Globus pallidus (tissue), 1 donor: ENCODE measurements around the gene ZDHHC1.

Experiments used
- DNase-seq: peaks from one replicate; pipeline ENCODE4 v3.0.0-alpha.2; 2015; ENCODE audit warnings: low spot score

ZDHHC1 gene

DNA sequence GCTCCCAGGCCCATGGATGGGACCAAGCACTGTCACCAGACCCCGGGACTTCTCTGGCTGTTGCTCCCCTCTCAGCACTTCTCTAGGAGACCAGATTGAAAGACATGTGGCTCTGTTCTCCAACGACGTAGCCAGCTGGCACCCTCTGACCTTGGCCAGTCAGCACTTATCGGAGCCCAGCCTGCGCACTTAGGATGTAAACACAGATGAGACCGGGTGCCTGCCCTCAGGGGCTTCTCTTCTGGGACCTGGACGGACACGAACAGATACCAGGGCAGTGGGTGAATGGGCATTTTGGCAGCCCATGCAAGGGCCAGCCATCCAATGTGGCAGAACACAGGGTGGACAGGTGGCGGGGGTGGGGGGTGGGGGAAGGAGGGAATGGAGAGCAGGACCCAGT is 6.6 kb downstream of the ZDHHC1 start:
- no peak for DNase-seq

DNA sequence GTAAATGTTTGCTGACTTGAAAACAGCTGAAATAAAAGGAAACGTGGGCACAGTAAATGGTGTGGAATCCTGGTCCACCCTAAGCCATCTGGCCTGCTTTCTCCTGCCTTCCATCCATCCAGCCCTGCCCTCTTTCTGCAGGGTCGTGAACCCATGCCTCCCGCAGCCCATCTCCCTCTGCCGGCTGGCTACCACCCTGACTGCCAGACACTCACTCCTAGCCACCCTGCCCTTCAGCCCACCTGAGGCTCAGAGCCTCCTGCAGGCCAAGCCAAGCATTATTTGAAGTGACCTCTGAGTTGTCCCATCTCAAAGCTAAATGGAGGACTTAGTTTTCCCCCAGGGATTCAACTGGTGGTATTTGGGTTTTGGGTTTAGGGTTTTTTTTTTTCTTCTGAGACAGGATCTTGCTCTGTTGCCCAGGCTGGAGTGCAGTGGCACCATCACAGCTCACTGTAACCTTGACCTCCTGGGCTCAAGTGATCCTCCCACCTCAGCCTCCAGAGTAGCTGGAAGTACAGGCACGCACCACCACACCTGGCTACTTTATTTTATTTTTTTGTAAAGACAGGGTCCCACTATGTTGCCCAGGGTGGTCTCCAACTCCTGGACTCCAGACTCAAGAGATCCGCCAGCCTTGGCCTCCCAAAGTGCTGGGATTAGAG is 8.4 kb downstream of the ZDHHC1 start:
- no peak for DNase-seq

DNA sequence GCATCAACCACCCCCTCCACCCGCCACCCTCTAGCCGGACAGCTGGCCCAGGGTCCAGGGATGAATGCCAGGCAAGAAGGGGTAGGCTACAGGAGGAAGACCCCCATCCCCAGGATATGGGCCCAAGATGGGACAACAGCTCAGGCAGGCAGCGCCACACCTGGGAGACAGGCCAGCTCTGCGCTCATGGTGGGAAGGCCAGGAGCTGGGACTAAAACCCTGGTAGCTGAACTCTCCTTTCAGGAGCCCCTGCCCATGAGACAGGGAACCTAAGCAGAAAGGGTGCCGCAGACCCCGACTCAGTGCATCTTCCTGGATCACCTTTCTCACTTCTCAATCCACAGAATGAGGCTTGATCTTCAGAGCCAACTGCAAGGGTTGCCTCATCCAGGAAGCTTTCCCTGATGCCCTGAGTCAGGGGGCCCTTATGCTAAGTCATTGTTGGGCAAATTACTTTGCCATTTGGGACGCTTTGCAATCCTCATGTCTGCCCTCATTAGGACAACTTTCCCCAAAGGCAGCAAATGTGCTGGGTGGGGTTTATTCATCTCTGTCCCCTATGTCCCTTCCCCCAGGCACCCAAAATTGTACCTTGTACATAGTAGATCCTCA is 9.0 kb downstream of the ZDHHC1 start:
- no peak for DNase-seq

DNA sequence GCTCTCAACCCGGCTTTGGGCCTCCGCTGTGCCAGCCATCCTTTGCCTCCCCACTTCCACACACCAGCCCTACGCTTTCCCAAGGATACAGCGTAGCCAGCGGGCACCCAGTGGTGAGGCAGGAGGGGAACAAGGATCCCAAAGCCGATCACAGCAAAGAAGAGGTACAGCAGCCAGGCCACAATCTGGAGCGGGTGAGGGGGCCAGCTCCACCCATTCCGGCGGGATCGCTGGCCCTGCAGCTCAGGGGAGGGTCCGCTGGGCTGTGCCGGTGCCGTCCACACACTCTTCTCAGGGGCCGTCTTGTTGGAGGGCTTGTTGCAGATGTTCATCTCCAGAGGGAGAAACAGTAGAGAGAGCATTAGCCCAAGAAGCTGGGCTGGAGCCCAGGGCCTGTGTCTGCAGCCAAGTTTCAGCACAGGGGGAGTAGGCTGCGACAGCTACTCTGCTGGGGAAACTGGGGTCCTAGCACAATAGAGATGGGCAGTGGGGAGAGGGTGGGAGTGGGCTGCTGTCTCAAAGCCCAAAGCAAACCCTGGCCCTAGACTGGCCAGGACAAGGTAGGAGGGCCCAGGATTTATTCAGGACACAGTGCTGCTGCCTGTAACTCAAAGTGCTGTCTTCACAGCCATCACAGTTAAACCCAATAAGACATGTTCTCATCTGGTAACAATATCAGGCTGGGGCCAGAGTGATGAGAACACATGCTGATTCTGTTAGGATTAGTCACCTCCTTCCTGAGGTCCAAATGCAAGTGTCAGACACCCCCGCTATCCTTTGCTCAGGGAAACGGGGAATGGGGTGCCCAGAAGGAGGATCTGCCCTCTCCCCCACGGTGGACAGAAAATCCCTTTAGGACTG is 9.9 kb downstream of the ZDHHC1 start:
- DNase-seq: no peak

DNA sequence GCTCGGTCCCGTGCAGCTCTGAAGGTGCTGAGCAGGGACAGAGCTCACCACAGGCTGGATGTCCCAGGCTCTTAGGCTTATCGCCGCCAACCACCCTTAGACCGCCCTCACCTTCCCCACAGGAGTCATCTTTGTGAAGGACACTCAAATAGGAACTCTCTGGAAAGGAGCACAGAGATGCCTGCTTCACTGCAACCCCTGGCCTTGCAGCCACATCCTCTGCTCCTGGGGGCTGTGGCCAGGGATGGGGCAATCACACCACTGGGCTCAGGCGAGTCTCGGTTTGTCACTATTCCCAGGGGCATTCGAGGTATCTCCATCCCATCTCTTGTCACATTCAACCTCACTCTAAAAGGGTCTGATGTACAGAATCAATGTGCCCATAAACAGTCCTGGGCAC is 10.9 kb downstream of the ZDHHC1 start:
- DNase-seq: no peak

DNA sequence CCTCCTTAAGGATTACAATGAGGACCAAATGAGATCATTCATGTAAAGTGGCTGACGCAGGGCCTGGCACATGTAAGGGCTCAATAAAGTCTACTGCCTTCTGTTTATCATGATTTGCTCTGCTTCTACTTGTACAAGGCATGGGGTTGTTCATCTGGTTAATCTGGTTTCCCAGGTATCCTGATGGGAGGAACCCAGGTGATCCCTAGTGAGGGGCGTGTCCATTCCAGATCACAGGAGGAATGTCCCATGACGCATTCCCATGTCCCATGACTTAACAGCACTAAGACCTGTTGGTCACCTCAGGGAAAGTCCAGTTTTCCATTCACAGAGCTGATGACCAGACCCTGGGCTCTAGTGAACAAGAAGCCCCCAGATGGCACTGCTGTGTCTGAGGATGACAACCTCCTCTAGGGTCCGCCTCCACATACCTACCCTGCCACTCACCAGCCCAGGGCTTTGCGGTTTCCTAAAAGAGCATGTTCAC is 11.5 kb downstream of the ZDHHC1 start:
- DNase-seq: no peak

DNA sequence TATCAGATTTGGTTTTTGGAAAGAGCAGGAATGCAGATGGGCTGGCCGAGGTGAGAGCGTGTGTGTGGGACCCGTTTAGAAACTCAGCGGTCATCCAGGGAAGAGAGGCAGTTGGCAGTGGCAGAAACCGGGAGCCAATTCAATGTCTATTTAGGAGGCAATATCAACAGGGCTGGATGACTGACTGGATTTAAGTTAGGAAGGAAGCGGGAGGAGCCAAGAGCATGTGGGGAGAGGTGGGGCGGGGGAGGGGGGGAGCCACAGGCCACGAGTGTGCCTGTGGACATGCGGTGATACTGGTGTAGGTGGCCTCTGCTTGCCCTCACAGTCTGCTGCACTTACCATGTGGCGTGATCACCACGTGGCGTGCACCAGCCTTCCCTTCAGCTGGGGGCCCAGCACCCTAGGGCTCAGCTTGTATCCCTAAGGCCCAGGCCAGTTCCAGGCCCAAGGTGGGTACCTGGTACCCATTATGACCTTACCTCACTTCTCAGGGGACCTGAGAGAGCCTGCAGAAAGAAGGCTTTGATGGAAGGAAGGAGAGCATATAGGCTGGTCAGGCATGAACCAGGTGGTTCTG is 12.2 kb downstream of the ZDHHC1 start:
- DNase-seq: no peak

DNA sequence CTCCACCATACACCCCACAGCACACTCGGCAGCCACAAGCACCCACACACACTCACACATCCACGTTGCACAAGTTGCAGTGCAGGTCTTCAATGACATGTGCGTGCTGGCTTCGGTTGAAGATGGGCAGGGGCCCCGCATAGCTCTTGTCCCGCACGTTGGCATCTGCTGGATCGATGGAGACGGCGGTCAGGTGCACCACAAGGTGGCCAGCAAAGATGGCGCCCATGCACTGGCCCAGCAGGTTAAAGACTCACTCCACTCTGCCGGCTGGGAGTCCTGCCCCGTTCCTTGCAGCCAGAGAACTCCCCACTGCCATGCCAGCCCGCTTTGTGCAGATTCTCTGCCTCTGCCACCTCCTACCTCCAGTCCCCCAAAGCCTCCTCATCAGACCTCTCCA is 15.4 kb downstream of the ZDHHC1 start:
- no peak for DNase-seq

DNA sequence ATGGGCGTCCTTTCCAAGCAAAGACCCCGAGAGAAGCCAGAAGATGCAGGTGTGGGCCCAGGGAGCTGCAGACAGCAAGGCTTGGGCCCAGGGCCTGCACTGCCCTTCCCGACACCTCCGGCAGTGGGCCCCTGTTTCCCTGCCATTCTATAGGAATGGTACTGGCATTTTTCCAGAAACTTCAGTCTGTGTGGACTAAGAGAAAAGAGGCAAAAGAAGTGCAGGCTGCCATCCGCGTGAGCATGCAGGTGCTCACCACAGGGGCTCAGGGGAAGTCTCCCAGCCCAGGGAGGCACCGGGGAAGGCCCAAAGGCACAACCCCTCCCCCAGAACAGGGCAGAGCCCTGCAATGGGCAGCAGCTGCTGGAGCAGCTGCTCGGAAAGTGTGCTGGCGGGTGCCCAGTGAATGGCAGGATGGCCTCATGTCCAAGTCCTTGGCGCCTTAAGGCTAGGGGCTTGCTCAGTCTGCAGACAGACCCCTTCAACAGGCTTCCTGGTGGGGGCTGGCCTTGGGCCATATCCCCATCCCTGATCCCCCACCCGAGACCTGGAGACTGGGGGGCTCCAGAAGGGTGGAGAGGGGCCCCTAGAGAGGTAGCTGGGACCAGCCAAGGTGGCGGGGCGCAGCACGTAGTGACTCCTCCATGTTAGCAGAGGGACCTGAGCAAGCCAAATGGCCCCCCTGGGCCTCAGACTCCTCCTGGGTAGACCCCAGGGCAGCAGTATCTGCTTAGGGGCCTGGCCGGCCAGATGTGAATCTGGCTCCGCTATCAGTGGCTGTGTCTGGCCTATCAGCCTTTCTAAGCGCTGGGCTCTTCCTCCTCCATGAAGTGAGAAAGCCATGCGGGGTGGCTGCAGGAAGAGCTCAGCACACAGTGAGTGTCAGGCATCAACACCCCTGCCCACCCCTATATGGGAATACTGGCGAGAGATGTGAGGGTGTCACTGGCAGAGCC is 16.2 kb downstream of the ZDHHC1 start:
- no peak for DNase-seq

DNA sequence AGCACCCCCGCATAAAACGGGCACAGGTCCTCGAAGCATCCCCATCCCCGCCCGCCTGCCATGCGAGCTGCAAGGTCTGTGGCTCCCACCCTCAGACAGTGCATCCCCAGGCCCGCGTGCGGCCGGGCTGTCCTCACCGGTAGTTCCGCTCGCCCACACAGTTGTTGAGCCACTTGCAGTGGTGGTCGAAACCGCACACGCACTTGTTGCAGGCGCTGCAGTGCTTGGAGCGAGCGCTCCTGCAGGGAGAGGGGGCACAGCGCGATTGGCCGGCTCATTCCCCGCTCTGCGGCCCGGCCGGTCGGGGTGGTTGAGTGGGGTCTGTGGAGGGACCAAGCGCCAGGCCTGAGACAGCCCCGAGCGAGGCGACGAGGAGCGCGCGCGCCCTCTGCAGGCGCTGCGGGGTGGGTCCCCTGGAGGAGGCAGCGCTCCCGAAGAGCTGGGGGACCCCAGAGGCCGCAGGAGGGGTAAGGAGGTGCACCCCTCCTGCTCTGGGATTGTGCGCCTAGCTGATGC is 17.0 kb downstream of the ZDHHC1 start:
- no peak for DNase-seq

DNA sequence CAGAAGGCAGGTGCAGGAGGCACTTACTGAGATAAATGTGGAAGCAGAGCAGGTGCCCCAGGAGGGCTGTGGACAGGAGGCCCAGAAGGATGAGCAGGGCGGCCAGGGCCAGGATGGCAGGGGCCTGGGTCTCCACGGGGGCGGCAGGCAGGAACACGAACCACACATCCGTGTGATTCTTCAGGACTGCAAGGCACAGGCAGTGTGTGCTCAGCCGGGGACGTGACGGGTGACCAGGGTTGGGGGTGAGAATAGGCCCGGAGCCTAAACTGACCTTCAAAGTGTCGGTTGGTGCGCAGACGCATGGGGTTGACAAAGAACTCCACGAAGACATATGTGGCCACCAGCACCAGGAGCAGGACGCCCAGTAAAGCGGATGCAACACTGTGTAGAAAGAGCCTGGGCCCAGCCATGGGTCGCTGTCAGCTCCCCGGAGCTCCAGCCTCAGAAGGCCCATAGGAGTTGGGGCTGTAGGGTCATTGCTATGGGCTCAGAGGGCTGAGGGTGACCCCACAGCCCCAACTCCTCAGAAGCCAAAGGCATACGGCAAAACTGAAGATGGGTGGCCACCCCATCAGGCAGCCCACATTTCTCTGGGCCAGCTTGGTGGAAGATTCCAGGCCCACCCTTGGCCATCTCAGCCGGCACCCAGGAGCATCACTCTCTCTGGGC is 17.6 kb downstream of the ZDHHC1 start:
- DNase-seq: no peak

DNA sequence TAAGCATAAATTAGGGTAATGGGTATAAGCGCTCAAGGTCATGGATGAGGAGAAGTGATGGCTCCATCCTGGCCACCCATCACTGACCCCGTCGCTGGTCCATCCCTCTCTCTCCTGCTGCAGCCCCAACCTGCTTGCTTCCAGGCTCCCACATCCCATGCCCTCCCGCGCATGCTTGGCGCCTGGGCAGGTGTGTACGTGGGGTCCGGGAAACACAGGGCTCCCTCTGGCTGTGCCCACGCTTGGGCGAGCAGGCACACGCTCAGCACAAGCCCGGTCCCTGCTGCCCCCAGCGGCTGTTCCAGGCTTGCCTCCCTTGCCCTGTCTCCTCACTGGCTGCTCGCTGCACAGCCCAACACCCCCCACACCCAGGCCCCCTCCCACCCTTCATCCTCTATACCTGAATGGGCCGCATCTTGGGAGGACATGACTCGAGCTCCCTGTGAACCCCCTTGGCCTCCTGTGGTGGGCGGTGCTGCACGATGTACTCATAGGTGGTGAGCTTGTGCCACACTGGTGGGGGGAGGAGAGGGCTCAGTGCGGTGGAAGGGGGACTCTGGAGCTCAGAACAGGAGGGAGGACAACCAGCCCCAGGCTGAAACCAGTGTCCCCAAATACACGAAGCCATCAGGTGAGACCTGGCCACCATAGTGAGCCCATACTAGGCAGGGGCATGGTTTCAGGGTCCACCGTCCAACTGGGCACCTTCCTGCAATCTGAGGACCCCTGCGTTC is 18.3 kb downstream of the ZDHHC1 start:
- no peak for DNase-seq

DNA sequence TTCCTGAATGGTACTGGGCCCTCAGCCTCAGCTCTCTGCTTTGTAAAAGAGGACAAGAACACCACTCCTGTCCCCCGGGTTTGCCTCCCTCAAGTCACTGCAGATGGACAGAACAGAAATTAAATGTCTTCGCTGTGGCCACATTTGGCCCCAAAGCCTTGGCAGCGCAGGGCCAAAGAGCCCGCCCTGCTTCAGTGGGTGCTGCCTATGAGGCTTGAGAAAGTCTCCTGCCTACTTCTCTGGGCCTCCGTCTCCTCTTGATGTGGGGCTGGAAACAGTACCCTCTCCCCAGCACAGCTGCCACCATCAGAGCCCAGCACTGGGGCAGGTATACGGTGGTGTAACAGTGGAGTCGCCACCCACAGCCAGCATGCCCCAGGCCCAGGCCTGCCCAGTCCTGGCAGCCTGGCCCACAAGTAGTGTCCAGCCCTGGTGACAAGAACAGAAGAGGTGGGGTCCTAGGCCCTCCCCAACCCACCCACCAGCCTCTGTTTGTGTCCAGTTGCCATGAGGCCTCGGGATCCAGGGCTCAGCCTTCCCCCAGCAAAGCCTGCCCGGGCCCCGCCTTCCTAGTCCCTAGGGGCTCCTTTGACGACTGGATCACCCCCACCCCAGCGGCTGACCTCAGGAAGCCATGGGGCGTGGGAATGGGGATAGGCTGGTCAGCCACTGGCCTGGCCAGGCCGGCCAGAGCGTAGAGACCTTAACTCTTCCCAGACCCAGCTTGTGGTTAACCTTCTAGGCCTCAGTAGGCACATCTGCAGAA is 19.1 kb downstream of the ZDHHC1 start:
- no peak for DNase-seq

DNA sequence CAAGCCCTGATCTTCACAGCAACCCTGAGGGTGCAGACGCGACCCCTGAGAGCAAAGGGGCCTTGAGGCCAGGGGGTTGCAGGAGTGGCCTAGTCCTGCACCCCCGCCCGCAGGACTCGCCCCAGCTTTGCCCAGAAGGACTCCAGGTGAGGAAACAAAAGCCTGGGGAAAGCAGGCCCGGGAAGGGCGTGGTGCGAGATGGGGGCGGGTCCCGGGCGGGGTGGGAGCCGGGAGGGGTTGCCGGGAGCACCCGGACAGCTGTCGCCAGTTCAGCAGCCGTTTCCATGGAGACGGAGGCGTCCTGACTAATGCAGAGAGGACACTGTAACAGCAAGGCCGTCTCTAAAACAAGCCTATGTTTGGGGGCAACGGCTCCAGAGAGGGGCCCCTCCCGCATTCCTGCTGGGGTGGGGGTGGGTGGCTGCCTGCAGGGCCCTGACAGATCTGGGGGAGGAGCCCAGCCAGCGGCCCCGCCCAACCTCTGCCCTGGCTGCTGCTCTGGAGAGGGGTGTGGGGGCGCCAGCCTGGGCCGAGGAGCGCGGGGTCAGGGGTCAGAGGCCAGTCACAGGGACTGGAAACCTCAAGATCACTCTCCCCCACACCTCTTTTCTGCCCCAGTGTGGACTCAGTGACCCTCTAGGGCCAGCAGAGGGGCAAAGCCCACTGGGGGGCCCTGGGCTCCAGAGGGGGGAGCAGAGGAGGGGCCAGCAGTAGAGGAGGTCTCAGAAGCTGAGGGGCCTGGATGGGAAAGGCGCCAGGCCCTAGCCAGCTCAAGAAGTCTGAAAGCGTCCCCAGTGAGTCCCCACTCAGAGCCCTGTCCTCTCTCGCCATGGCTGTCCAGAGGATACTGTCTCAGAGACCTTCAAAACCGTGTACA is 19.9 kb downstream of the ZDHHC1 start:
- DNase-seq: peak; percentile 53

DNA sequence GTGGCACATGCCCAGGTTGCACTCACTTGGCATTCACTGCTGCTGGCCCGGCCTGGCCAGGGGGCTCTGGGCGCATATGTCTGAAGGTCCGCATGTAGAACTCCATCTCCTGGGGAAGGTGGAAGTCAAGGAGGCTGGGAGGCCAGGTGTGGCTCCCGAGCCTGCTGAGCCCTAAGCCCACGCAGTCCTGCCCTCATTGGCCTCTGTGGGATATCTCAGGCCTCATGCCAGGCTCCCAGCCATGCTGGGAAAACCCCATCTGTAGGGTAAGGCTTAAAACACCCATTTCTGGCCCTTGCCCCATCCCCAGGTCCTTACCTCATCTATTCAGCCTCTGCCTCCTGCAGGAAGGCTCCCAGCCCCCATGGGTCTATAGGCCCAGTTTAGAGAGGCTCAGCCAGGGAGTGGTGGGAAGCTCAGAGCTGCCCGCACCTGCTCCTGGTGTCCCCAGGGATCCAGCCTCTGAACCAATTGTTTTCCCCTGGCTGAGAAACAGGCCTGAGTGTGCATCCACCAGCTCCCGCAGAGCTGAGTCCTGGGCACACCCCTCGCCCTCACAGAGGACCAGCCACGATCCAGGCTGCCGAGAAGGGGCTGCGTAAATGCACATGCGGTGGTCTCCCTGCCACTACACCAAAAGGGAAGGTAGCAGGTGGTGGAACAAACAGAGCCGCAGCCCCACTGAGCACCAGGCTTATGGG is 20.7 kb downstream of the ZDHHC1 start:
- no peak for DNase-seq

DNA sequence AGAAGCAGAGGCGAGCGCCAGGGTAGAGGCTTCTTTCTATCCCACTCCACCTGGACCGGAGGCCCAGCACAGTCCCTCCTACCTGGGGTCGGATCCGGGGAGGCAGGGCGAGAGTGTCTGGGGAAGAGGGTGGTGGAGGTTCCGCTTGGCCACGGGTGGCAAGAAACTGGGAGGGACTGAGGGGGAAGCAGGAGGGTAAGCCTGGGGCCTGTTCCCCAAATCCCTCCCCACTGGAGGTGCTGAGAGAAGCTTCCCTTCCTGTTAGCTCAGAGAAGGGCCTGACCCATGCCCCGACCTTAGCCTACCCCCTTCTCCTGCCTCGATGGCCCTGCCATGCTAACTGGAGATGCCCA is 21.2 kb downstream of the ZDHHC1 start:
- no peak for DNase-seq
